ENCODE data around the gene PAGE4. TPM values are rescaled to one million over a fixed set of nuclear protein-coding genes. Genes with fewer than 3 reads are reported as not detected.

Gene PAGE4, protein sequence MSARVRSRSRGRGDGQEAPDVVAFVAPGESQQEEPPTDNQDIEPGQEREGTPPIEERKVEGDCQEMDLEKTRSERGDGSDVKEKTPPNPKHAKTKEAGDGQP
- polyA plus RNA-seq (2011; rRNA removed) (not detected in 2 replicates), polyA minus RNA-seq (2011; rRNA and poly(A)+ RNA removed) (not detected in 2 replicates)

DNA sequence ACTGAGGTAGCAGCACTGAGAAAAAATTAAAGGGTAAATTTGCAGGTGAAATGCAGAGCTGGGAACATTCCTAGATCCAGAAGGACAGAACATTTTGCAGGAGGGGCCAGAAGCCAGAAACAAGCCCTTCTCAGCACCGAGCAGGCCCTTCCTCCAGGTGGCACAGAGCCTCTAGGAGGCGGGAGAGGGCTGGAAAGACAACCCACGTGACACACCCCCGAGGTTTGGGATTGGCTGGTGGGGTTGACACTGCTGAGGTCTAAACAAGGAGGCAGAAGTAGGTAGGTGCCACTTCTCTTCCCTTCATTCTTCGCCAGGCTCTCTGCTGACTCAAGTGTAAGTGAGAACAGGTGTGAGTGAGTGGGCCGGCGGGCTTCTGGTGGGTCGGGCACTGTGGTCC lies at the start of gene PAGE4:
TSS of gene PAGE4 (plus strand) at position 288 of the 400 bp plus-strand sequence. CDS start 1,126 bp downstream, outside the sequence.
- ChIA-PET CTCF (no interaction called here), POLR2A (no interaction called here)
- no peak for DNase-seq (ENCODE audit: low read depth)
- Histone ChIP-seq H3K4me3 (ENCODE audit: low read depth, low read length) (no peak within 1 kb of the TSS), H3K27me3 (ENCODE audit: control insufficient read depth, insufficient read depth, low read length) (no peaks in the 10 kb centered on the region), H3K36me3 (ENCODE audit: control insufficient read depth, insufficient read depth, low read length) (no peaks in the 10 kb centered on the region)
- TF ChIP-seq, protein P1, sequence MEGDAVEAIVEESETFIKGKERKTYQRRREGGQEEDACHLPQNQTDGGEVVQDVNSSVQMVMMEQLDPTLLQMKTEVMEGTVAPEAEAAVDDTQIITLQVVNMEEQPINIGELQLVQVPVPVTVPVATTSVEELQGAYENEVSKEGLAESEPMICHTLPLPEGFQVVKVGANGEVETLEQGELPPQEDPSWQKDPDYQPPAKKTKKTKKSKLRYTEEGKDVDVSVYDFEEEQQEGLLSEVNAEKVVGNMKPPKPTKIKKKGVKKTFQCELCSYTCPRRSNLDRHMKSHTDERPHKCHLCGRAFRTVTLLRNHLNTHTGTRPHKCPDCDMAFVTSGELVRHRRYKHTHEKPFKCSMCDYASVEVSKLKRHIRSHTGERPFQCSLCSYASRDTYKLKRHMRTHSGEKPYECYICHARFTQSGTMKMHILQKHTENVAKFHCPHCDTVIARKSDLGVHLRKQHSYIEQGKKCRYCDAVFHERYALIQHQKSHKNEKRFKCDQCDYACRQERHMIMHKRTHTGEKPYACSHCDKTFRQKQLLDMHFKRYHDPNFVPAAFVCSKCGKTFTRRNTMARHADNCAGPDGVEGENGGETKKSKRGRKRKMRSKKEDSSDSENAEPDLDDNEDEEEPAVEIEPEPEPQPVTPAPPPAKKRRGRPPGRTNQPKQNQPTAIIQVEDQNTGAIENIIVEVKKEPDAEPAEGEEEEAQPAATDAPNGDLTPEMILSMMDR (IDR thresholded peaks at IDR 0.05; ENCODE audit: insufficient read depth, low read depth, low read length) = no peak

DNA sequence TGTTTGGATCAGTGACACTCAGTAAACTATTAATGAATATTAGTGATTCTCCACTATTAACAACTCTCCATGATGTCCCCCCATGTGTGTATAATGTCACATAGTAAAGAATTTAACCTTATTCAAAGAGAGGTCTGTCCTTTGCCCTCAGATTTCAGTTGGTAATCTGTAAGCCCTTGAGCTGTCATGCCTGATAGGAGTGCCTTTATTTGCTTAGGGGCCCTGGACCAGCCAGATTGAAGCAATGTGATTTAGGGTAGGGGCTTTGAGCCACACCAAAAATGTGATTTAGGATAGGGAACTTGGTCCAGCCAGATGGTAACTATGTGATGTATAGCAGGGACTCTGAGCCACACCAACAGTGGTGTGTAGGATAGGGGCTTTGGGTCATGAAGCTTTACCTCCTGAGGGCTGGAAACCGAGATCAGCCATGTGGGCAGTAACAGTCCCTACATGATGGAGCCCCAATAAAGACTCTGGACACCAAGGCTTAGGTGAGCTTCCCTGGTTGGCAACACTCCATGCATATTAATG lies 44.3 kb upstream of the PAGE4 start:
- no peak for DNase-seq (ENCODE audit: low read depth)
- TF ChIP-seq, protein P1 (IDR thresholded peaks at IDR 0.05; ENCODE audit: insufficient read depth, low read depth, low read length) = no peak
- ChIA-PET POLR2A (no interaction called here), CTCF (no interaction called here)
- Histone ChIP-seq H3K4me3 (ENCODE audit: low read depth, low read length) (no peak overlapping the region), H3K36me3 (ENCODE audit: control insufficient read depth, insufficient read depth, low read length) (no peaks in the 10 kb centered on the region), H3K27me3 (ENCODE audit: control insufficient read depth, insufficient read depth, low read length) (no peaks in the 10 kb centered on the region)

DNA sequence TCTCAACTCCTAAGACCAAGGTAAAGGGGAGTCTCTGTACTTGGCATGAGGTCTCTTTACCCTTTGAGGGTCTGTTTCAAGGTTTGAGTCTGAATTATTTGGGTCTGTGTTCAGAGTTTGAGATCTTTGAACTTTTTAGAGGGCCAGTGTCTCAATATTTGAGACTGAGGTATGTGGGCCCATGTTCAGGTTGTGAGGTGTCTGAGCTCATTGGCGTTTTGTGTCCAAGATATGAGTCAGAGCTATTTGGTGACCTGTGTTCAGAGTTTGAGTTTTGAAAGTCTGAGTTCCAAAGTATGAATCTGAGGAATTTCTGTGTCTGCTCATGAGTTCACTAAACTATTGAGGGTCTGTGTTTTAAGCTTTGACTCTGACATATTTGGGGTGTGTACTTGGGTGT lies 36.7 kb upstream of the PAGE4 start:
- H3K4me3 ChIP-seq (ENCODE audit: low read depth, low read length) = no peak overlapping the region
- no peaks in the 10 kb centered on the region for H3K36me3 ChIP-seq (ENCODE audit: control insufficient read depth, insufficient read depth, low read length)
- TF ChIP-seq, protein P1 (IDR thresholded peaks at IDR 0.05; ENCODE audit: insufficient read depth, low read depth, low read length) = no peak
- no peaks in the 10 kb centered on the region for H3K27me3 ChIP-seq (ENCODE audit: control insufficient read depth, insufficient read depth, low read length)
- ChIA-PET POLR2A (no interaction called here), CTCF (no interaction called here)
- DNase-seq (ENCODE audit: low read depth) = no peak

DNA sequence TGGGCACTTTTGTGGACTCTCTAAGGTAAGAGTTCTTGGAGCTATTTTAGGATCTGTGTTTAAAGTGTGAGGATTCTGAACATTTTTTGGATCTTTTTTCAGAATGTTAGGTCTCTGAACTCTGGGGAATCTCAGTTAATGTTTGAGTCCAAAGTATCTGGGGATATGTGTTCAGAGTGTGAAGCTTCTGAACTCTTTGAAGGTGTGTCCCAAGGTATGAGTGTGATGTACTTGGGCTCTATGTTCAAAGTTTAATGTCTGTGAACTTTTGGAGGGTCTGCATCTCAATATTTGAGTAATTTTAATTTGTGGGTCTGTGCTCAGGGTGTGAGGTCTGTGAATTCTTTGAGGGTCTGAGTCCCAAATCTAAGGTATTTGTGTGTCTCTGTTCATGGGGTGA lies 35.4 kb upstream of the PAGE4 start:
- CTCF ChIA-PET = no interaction called here
- no peak for DNase-seq (ENCODE audit: low read depth)
- Histone ChIP-seq H3K27me3 (ENCODE audit: control insufficient read depth, insufficient read depth, low read length) (no peaks in the 10 kb centered on the region), H3K36me3 (ENCODE audit: control insufficient read depth, insufficient read depth, low read length) (no peaks in the 10 kb centered on the region), H3K4me3 (ENCODE audit: low read depth, low read length) (no peak overlapping the region)
- TF ChIP-seq, protein P1 (IDR thresholded peaks at IDR 0.05; ENCODE audit: insufficient read depth, low read depth, low read length) = no peak
- POLR2A ChIA-PET = no interaction called here

DNA sequence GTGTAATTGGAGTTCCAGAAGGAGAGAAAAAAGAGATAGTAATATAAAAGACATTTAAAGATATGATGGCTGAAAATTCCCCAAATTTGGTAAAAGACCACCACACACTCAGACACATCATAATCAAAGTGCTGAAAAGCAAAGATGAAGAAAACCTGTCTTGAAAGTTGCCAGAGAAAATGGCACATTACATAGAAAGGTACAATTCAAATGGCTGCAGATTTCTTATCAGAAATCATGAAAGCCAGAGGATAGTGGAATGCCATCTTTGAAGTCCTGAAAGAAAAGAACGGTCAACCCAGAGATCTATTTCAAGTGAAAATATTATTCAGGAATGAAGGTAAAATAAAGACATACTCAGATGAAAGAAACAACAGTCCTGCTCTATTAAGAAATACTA lies 29.3 kb upstream of the PAGE4 start:
- Histone ChIP-seq H3K36me3 (ENCODE audit: control insufficient read depth, insufficient read depth, low read length) (no peaks in the 10 kb centered on the region), H3K27me3 (ENCODE audit: control insufficient read depth, insufficient read depth, low read length) (no peaks in the 10 kb centered on the region), H3K4me3 (ENCODE audit: low read depth, low read length) (no peak overlapping the region)
- CTCF ChIA-PET = no interaction called here
- TF ChIP-seq, protein P1 (IDR thresholded peaks at IDR 0.05; ENCODE audit: insufficient read depth, low read depth, low read length) = no peak
- POLR2A ChIA-PET = no interaction called here
- DNase-seq (ENCODE audit: low read depth) = no peak

All from BJ (cell line).